Measurements from ENCODE around the gene ACSF3. TPM values are rescaled to one million over a fixed set of nuclear protein-coding genes. Genes with fewer than 3 reads are reported as not detected.

Gene ACSF3
- total RNA-seq: 41.1 TPM

DNA sequence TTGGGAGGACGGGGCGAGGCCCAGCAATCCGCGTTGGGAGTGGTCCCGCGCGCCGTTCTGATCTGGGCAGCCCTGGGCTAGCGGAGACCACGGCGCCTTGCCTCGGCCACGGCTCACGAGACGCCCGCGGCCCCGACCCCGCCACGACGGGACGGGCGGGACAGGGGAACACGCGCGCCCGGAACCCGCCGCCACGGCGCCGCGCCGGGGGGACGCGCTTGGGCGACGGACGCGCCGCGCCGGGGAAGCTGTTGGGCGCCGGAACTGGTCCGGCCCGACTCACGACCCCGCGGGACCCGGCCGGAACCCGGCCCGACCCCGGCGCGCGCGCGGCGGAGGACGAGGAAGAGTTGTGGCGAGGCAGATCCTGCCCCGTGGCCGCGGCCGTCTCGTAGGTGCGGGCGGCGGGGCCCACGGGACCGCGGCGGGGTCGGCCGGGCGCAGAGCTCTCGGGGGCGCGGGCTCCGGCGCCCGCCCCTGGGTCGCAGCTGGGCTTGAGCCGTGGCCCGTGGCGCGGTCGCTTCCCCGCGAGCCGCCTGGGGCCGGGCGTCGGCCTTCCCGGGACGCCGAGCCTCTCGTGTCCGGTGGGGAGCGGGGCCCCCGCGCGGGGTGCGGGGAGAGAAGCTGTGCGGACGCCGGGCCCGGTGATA, at the start of gene ACSF3:
ACSF3 (plus strand) TSS at position 251 of the 650 bp plus-strand sequence. CDS start 6,830 bp downstream, outside the sequence.
- intact Hi-C loops (cut with DNase I): no loop called here
- ATAC-seq (peak; percentile 76), DNase-seq (ENCODE audit: low spot score) (peak; percentile 81)

DNA sequence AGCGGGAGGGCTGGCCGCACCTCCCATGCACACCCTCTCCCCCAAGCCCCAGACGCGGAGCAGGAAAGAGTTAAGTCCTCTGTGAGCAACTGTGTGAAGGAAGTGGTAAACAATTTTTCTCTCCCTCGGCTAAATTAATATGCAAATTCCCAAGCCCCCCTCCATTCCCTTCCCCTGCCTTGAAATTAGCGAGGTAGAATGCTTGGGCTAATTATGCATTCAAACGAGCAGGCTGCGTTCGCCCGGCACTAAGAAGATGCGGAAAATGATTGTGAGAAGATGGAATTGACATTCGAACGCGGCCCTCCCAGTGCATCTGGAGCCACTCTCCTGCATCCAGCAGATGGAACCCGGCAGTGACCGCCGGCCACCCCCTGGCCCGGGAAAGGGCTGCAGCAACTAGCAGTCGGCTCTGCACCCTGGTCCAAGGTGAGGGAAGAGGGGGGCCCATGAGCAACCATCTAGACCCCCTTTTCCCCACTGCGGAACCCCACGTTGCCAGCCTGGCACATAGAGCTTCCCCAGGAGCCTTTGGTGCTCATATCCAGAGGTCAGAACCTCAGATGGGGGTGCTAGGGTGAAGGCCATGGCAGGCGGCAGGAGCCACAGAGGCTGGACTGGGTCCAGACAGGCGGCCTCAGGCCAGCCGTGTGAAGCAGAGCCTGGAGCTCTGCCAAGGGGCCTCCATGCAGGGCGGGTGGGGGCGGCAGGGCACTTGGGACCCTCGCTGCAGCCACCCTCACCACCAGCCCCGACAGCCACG, 49.1 kb upstream of the ACSF3 start:
- ATAC-seq (no peak), DNase-seq (ENCODE audit: low spot score) (no peak)
- intact Hi-C loops (cut with DNase I): no loop called here

DNA sequence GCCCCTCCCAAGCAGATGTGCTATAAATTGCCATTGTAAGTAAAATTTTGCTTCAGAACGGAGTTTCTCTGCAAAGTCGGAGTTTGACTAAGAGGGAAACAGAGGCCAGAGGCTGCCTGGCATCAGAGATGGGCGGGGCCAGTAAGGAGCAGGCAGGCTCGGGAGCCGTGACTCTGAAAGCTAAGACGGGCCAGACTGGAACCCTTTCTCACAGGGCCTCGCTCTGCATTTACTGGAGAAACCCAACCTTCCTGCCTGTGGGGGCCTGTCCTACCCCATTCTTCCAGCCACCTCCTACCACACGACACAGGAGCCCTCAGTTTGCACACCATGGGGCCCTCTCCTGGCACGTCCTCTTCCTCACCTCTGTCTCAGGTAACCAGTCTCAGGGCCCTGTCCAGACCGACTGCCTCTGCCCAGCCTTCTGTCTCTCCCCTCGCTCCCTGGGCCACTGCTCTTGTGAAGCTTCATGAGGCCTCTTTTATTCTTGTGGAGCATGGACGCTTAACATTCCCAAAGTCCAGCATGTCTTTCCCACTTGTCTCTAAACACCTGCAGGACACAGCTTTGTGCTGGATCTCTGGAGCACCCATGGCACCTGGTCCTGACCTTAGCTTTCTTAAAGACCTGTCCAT, 48.4 kb upstream of the ACSF3 start:
- no peak for DNase-seq (ENCODE audit: low spot score)
- no peak for ATAC-seq
- intact Hi-C loops (cut with DNase I): no loop called here

DNA sequence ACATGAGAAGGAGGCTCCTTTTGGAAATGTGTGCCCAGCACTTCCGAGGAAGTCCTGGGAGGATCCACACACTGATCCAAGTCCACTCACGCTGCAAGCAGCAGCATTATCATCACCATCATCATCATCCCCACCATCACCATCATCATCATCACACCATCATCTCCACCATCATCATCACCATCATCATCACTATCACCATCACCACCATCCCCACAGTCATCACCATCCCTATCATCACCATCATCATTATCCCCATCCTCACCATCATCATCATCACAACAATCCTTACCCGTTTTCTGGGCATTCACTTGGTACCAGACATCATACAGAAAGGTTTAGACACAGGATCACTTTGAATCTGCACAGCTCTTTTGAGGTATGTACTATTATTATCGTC, 47.8 kb upstream of the ACSF3 start:
- intact Hi-C loops (cut with DNase I): no loop called here
- ATAC-seq (no peak), DNase-seq (ENCODE audit: low spot score) (no peak)

DNA sequence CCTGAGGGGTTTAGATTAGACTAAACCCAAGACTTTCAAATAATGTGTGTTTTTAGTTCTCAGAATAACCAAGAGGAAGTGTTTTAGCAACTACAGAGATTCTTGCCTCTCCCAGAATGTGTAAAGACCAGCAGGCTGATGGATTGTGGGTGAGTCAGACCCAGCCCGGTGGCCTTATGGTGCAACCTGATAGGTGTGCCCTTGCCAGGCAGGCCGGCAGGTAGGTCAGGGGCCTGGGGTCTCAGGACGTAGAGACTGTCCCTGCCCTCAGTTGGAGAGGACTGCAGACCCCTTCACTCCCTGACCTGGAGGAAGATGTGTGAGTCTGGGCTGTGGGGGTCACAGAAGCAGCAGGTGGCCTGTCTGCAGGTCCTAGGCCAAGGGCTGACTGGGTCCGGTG, 47.2 kb upstream of the ACSF3 start:
- no peak for ATAC-seq
- no peak for DNase-seq (ENCODE audit: low spot score)
- intact Hi-C loops (cut with DNase I): no loop called here

DNA sequence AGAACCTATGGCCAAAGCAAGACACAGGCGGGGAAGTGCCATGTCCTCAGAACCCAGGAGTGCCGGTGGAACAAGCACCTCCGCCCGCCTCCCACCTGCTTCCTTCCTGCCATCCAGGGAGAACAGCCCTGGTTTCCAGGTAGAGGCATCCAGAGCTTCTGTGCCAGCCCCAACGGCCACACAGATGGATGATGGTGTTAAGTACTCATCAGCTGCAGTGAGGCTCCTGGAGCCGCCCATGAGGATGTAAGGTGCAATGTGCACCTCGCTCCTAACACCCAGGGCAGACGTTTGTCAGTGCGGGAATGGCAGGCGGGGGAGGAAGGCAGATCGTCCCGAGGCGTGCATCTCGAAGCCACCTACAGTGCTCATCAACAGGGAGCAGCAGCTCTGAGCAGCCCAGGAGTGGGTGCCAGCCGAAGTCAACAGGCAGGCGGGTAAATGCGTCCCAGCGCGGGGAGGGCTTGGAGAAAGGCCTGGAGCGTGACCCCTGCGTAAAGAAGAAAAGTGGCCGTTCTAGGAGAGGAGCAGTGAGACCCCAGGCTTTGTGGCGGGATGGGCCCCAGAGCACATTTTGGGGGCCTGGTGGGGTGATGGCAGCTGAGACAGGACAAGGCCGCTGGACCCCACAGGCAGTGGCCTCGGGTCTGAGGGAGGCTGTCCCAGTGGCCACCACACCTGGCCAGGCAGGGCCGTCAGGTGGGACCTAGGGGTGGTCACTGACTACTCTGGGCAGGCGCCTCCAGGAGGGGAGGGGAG, 46.1 kb upstream of the ACSF3 start:
- no peak for DNase-seq (ENCODE audit: low spot score)

DNA sequence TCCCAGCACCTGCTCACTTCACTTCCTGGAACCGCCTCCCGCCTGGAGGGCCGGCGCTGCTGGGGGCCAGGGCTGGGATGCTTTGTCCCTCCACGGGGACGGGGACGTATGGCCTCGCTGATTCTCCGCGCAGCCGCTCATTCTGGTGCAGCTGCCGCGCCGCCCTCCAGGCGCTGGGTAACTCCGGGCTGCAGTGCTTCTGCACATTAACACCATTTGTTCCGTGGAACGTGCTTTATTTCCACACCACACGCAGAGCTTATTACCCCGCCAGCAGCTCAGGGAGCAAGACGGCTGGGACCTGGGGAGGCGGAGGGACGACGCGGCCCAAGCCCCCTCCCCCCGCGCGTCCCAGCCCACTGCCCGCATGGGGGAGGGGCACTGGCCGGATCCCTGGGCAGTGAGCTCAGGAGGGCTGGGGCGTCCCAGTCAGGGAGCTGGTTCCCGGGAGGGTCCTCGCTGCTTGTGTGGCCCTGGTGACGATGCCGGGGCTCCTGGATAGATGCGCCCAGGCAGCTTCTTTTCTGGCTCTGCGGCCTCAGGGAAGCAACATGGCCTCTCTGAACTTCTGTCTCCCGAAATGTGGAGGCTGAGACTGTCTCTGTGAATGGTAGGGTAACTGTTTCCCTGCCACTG, 45.4 kb upstream of the ACSF3 start:
- ATAC-seq: no peak

More for the DNA sequence above, 46.1 kb upstream of the ACSF3 start:
- intact Hi-C loops (cut with DNase I): no loop called here
- ATAC-seq: no peak

DNA sequence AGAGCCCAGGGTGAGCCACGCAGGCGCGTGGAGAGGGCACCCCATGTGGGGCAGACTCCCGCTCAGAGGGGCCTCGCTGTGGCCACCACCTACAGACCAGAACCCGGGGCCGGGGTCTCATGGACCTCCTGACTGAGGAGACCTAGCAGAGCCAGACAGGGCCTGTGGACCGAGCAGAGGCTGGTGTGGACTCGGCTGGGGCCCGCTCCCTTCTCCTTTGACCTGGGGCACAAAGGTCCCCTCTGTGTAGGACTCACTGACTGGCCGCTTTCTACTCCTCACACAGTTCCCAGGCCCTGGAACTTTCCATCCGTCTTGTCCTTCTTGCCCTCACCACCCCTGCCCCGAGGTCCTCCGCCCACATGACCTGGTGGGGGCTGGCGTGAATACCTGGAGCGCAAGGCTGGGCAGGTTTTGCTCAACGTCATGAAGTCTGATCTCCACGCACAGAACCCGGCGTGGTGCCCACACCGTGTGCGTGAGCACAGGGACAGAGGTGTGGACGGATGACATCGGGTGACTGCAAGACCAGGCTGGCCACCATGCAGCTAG, 44.7 kb upstream of the ACSF3 start:
- DNase-seq (ENCODE audit: low spot score) (no peak), ATAC-seq (no peak)
- intact Hi-C loops (cut with DNase I): no loop called here

More for the DNA sequence above, 45.4 kb upstream of the ACSF3 start:
- no peak for DNase-seq (ENCODE audit: low spot score)
- intact Hi-C loops (cut with DNase I): no loop called here

DNA sequence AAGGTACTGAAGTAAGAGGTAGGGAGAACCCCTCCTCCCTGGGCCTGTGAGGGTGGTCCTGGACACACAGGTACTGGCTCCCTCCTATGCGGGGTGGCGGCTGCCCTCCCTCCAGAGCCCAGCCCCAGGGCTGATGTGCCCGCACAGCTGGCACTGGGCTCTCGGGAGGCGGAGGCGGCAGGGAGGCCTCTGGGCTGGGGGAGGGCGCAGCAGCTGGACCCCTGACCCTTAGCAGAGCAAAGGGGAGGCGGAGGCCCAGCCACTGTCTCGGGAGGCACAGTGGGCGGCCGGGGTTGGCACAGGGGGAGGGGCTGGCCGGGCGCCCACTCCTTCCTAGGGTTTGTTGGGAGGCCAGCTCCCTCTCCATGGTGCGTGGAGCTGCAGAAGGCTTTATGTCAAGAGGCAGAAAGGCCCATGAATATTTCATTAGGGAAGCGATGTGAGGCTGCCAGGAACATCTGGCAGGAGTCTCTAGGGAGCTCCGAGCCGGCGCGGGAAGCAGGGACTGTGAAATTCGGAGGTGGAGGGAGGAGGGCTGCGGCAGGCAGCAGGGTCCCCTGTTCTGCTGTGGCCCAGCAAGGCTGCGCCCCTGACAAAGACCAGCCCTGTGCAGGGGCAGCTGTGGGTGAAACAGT, 44.1 kb upstream of the ACSF3 start:
- ATAC-seq: no peak
- no peak for DNase-seq (ENCODE audit: low spot score)
- intact Hi-C loops (cut with DNase I): no loop called here

DNA sequence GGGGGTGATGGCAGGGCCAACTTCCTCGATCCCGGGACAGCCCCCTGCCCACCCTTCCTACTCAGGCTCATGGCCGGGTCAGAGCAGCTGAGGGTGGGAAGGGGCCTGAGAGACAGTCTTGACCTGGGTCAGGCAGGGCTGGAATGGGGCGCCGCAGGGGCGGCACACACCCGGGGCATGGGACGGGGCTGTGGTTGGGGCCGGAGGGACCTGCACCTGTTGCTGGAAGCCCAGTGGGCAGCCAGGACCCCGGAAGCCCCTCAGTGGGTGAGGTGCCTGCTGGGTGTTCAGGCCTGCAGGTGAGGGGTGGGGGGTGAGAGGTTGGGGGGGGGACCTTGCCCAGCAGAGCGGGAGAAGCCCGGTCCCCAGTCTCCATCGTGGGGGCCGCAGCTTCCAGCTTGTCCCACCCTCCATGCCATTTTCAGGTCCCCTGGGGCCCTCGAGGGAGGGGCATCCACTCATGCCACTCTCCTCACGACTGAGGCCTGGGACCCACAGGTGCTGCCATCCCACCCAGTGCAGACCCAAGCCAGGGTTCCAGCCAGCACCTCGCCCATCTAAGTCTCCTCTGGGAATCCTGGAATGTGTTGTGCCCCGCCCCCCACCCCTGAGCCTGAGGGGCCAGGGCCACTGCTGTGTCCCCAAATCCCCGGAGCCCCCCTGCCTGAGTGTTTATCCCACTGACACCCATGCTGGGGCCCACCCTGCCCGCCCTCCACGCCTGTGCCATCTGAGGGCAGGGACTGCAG, 43.4 kb upstream of the ACSF3 start:
- DNase-seq (ENCODE audit: low spot score): no peak
- intact Hi-C loops (cut with DNase I): no loop called here
- no peak for ATAC-seq

DNA sequence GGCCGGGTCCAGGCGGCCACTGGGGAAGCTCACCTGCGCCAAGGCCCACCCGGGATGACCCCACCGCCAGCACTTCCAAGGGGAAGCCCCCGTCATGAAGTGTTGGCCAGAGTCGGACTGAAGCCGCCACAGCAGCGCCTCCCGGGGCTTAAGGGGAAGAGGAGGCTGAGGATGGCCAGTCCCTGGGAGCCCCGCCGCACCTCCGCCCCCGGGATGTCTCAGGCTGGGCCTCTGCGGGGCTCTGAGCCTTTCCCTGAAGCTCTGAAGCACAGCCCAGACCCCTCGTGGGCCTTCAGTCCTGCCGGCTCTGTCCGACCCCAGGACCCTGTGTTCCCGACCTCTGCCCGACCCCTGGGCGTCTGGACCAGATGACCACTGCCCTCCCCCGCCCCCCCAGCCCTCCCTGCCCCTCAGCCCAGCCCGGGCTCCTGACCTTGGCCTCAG, 42.8 kb upstream of the ACSF3 start:
- no peak for DNase-seq (ENCODE audit: low spot score)
- intact Hi-C loops (cut with DNase I): no loop called here
- no peak for ATAC-seq

DNA sequence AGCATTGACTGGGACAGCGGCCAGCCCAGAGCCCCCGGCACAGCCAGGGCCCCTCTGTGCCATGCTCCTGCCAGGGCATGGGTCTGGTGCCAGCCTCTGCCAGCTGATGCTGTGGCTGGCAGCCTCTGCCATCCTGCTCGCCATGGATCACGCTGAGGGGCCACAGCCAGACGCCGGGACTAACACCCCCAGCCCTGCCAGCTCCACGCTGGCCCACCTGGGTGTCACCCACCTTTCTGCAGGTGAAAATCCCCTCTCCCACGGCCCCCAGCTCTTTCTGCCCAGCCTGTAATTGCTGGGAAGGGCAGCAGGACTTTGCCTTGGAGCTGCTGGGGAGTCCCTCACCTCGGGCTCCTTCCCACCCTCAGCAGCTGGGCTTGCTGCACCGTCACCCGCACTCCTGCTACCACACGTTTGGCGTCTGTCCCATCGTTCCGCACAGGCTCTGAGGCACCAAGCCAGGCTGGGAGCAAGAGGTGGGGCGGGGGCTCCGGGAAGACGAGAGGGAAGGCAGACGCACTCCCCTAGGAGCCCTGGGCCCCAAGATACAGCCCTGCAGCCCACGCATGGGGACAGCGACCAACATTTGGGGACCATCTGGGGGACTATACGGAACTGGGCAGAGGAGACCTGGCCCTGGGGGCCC, 42.0 kb upstream of the ACSF3 start:
- ATAC-seq (no peak), DNase-seq (ENCODE audit: low spot score) (no peak)
- intact Hi-C loops (cut with DNase I): no loop called here

DNA sequence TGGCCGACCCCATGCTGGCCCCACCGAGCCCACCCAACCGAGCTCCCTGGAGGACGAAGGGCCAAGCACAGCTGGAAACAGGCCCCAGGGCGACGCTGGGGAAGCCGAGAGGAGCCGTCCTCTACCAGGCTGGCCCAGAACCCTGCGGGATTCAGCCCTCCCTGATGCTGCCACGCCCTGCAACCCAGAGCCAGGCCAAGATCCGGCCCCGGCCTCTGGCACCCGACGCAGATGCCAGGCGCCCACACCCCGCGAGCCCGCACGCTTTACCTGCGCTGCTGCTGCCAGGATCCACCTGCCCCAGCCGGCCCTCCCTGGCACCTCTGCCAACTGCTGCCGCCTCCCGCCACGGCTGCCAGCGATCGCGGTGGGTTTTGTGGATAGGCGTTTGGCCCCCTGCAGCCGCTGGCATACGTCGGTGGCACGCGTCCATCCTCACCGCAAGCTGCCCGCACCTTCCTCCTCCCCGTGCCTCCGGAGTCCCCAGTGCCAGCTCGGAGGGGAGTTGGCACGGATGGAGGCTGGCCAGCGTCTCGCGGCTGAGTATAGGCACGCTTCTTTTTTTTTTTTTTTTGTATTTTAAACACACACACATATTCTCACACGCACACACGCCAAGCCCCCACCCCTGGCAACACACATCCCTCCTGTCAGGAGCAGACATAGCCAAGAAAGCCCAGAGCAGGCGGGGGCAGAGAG, 41.3 kb upstream of the ACSF3 start:
- intact Hi-C loops (cut with DNase I): no loop called here
- DNase-seq (ENCODE audit: low spot score) (no peak), ATAC-seq (no peak)

DNA sequence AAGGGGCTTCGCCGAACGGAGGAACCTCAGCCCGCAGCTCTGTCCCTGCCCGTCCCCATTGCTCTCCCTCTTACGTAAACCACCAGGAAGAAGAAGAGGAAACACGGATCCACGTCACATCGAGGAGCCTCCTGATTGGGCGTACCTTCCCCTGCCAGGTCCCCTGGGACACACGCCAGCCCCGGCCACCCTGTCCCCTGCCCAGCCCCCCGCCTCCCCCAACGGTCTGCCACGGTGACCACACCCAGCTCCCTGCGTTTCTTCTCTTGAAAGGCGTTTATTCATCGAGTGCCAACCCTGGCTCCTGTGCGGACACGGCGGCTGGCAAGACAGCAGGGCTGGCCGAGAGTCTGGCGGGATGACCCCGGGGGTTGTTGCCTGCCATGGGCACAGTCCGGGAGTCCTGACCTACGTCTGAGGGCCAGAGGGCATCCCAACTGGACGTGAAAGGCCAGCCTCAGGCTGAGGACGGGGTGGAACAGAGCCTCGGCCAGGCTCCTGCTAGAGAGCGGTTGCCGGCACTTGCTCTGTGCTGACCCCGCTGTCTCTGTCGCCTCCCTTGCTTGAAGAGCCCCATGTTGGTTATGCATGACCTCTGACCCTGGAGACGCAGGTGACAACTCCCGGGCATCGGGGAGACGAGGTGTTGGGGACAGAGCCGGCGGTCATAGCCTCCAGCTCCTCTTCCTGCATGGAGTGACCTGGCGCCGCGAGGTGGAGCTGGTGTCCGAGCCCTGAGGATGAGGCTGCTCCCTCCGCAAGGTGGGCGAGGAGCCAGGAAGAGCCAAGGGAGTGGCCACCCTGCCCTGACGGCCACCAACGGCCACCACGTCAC, 40.5 kb upstream of the ACSF3 start:
- ATAC-seq (no peak), DNase-seq (ENCODE audit: low spot score) (no peak)
- intact Hi-C loops (cut with DNase I): no loop called here

DNA sequence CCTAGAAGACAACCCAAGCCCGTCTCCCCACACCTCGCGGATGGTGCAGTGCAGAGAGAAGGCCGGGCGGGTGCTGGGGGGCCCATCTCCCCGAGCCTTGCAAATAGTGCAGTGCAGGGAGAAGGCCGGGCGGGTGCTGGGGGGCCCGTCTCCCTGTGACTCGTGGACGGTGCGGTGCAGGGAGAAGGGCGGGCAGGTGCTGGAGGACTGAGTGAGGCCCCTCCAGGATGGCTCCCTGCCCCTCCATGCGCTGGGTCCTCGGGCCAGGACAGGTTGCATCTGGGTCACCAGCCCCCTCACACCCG, 40.0 kb upstream of the ACSF3 start:
- ATAC-seq: no peak
- intact Hi-C loops (cut with DNase I): no loop called here

DNA sequence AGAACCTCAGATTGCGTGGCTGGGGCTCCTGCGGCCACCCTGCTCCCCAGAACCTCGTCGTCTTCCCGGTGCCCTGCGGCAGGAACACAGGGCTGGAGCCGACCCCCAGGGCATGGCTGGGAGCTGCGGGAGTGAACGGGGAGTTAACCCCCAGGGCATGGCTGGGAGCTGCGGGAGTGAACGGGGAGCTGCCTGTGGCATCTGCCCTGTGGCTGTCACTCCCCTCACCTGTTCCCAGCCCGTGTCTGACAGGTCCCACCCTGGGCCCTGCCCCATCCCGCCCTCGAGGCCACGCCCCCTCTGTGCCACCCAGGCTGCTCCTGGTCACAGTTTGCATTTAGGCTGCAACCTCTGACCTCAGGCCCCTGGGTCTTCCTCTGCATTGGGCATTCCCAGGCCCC, 39.4 kb upstream of the ACSF3 start:
- DNase-seq (ENCODE audit: low spot score) (no peak), ATAC-seq (no peak)
- intact Hi-C loops (cut with DNase I): no loop called here

More for the DNA sequence above, 40.0 kb upstream of the ACSF3 start:
- DNase-seq (ENCODE audit: low spot score): no peak

All from sciatic nerve (tissue), 2 donors.